Measurements from ENCODE around the gene DCST1. TPM values are rescaled to one million over a fixed set of nuclear protein-coding genes. Genes with fewer than 3 reads are reported as not detected.

The DCST1 gene
- total and polyA plus RNA-seq, 2 of the 13 experiments (the other 11 are each of a cell fraction or from before 2014, with no cell fraction given): 0.04 TPM; not detected in 1

- ATAC-seq (no peak), DNase-seq (ENCODE audit: low spot score) (no peak)
These were observed 28.3 kb upstream of the DCST1 start for GRCh38 chr1:155005076-155006011.

More at GRCh38 chr1:155005076-155006011, 28.3 kb upstream of the DCST1 start:
- H3K4me3 ChIP-seq (replicated peaks in 1 of 3; ENCODE audit: insufficient read depth in 1 of 3, low read depth in 2 of 3, low read length in 3 of 3): no peak overlapping the region
- FAIRE-seq: no peak
- H3K9ac ChIP-seq (ENCODE audit: insufficient read depth, low read depth, low read length): peak overlapping the region; percentile 95; the same call in 1 of the 2 replicates
- peaks cover 4% of the 10 kb centered on the region; the same call in 1 of the 2 replicates for H4K20me1 ChIP-seq (ENCODE audit: insufficient read depth, low read length)
- no peaks in the 10 kb centered on the region for H3K9me3 ChIP-seq (ENCODE audit: low read length)
- H2AFZ ChIP-seq (ENCODE audit: low read length): no peak overlapping the region
- peak overlapping the region; percentile 97 for H3K27ac ChIP-seq (ENCODE audit: extremely low read length, insufficient read depth, low read length)
- TF ChIP-seq ZNF281 (CRISPR knock-in tag; IDR thresholded peaks at IDR 0.05; ENCODE audit: borderline replicate concordance): peak; percentile 21; the same call in 1 of the 2 replicates
- TF ChIP-seq ZNF747 (CRISPR knock-in tag; IDR thresholded peaks at IDR 0.05; ENCODE audit: borderline replicate concordance): no peak
- TF ChIP-seq HNRNPL (IDR thresholded peaks at IDR 0.05; ENCODE audit: low read depth, low read length): peak; percentile 91
- TF ChIP-seq RBFOX2 (IDR thresholded peaks at IDR 0.05; ENCODE audit: low read depth, low read length): peak; percentile 28; the same call in 1 of the 2 replicates
- no peak for TF ChIP-seq ATF1 (CRISPR knock-in tag; IDR thresholded peaks at IDR 0.05)
- 0 out of 2 replicates have a peak, but pooled peaks have one; percentile 19 for TF ChIP-seq HIC2 (CRISPR knock-in tag; IDR thresholded peaks at IDR 0.05; ENCODE audit: low read depth)
- no peak for TF ChIP-seq MLLT10 (CRISPR knock-in tag; IDR thresholded peaks at IDR 0.05)
- H3K4me1 ChIP-seq (ENCODE audit: insufficient read depth, low read length): peaks cover 64% of the 10 kb centered on the region
- H3K27me3 ChIP-seq (ENCODE audit: control insufficient read depth in 1 of 2, insufficient read depth in 2 of 2, low read length in 2 of 2): no peaks in the 10 kb centered on the region; a peak in 1 of 5 replicates
- WGBS (ENCODE audit: low lambda C conversion rate): 83% methylated on average over 11 of the region's 17 CpGs
- ChIA-PET CTCF (ENCODE audit: low intra/inter-chr PET ratio, low total read pairs) (interaction anchor here (1.6 kb wide), 1 partner anchor 12 kb away, joined by 5 read pairs; no protein-coding TSS in a partner anchor), POLR2A (interaction anchor here (1.5 to 5.9 kb wide), 3 partner anchors 9 to 17 kb away, joined by 4 to 90 read pairs (median 9); no protein-coding TSS in a partner anchor)
- in situ Hi-C loops (cut with HindIII; ENCODE audit: extremely low pct_ligation_motif_present, low pct_unique_long_range_greater_than_20kb): no loop called here
- H3K79me2 ChIP-seq (ENCODE audit: insufficient read depth, low read length): peaks cover 46% of the 10 kb centered on the region
- intact Hi-C loops (cut with micrococcal nuclease; ENCODE audit: unreplicated experiment): no loop called here
- BruUV-seq (replicated peaks): no TSS peak
- H3K36me3 ChIP-seq (replicated peaks in 1 of 2; ENCODE audit: control insufficient read depth in 1 of 2, insufficient read depth in 2 of 2, low read length in 2 of 2): peaks cover 1 to 3% of the 10 kb centered on the region in 2 experiments; a peak in 3 of 5 replicates
- peak overlapping the region; percentile 89 for H3K4me2 ChIP-seq (ENCODE audit: low read depth, low read length)
